Thoracic aorta endothelial cell (primary cell): ENCODE results near the gene PIAS4. TPM values are rescaled to one million over a fixed set of nuclear protein-coding genes. Genes with fewer than 3 reads are reported as not detected.

Experiments used
- small RNA-seq: library from RNA; depleted of rRNA; stranded (forward); fragments of <200 nt; gene quantifications from one replicate; pipeline ENCODE3, GENCODE V24; 2012
- total RNA-seq: library from RNA; depleted of rRNA; stranded (reverse); fragments of >200 nt; gene quantifications from 2 replicates; pipeline ENCODE4 v1.2.3, GENCODE V29; 2012

PIAS4 gene
- 31.3 and 35.8 TPM in 2 replicates for total RNA-seq

GRCh38 chr19:4007021-4007835 lies at the start of gene PIAS4:
PIAS4 (plus strand) TSS chr19:4007736; CDS start chr19:4007761, 25 bp downstream.

GRCh38 chr19:3970808-3971598 lies 36.5 kb upstream of the PIAS4 start, which contains the start of gene DAPK3:
DAPK3 (minus strand) TSS chr19:3971099; CDS start chr19:3969735, 1,364 bp downstream.

GRCh38 chr19:3984908-3985642 lies 22.5 kb upstream of the PIAS4 start, which contains the start of gene EEF2:
EEF2 (minus strand) TSS chr19:3985463; CDS start chr19:3985380, 83 bp downstream.

DNA sequence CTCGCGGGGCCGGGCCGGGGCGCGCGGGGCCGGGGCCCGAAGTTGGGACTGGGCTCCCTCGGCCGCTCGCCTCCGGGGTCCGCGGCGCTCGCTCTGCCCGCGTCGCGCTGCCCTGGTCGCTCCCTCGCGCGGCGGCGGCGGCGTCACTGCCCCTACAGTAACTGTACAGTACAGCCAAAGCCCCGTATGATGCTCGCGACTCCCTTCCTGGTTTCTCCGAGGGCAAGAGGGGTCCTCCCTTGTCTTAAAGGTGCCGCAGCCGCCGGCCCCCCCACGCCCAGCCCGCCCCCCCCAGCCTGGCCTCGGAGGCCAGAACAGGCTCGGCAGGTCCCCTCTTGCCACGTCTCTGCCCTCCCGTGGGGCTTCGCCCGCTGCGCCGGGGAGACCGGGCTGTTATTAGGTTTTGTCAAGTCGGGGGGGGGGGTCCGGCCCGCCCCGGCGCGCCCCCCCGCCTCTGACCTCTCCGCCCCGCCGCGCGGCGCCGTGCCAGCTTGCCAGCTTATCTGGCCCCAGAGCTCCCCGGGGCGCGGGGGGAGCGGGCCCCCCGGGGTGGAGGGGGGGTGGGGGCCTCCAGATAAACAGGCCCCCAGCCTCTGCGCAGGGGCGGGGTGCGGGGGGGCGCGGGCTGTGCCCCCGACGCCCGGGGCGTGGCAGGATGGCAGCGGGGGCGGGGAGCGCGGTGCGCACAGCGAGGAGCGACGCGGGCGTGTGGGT lies 59.3 kb downstream of the PIAS4 start, which contains the start of gene ZBTB7A:
Gene ZBTB7A, minus strand, starts transcription at position 218 of the 714 bp plus-strand sequence. CDS start 11,667 bp downstream, outside the sequence.

Small RNAs within 50 kb of the gene (small RNA-seq; reads per million reads assigned to genes)
- gene SNORD37, result 25.3 reads per million, percentile 96 among the genes with 10 or more reads in this experiment

Other genes with a start within 250 kb of the PIAS4 start
- gene APBA3, start 246.0 kb upstream of the PIAS4 start, total RNA-seq, result 17.7 and 18.6 TPM in 2 replicates
- gene MRPL54, start 245.1 kb upstream of the PIAS4 start, total RNA-seq, result 43.4 and 49.3 TPM in 2 replicates
- gene RAX2, start 235.5 kb upstream of the PIAS4 start, total RNA-seq, result not detected in 2 replicates
- 0.29 TPM in 1 of 2 replicates, not detected in the other for gene MATK, start 221.4 kb upstream of the PIAS4 start, total RNA-seq
- gene ZFR2, start 138.7 kb upstream of the PIAS4 start, total RNA-seq, result not detected in 2 replicates
- gene ATCAY, start 127.1 kb upstream of the PIAS4 start, total RNA-seq, result 0.13 TPM in 1 of 2 replicates, not detected in the other
- not detected in 2 replicates for gene NMRK2, start 74.7 kb upstream of the PIAS4 start, total RNA-seq
- gene DAPK3, start 36.6 kb upstream of the PIAS4 start, total RNA-seq, result 80.1 and 86.1 TPM in 2 replicates
- gene EEF2, start 22.3 kb upstream of the PIAS4 start, total RNA-seq, result 1,764 and 1,853 TPM in 2 replicates
- 19.9 and 28.3 TPM in 2 replicates for gene ZBTB7A, start 59.2 kb downstream of the PIAS4 start, total RNA-seq
- 143 and 156 TPM in 2 replicates for gene MAP2K2, start 116.4 kb downstream of the PIAS4 start, total RNA-seq
- gene CREB3L3, start 145.9 kb downstream of the PIAS4 start, total RNA-seq, result not detected in 2 replicates
- 11.3 and 12.4 TPM in 2 replicates for gene SIRT6, start 174.8 kb downstream of the PIAS4 start, total RNA-seq
- gene ANKRD24, start 175.0 kb downstream of the PIAS4 start, total RNA-seq, result 0.13 and 0.14 TPM in 2 replicates
- 0.14 and 0.27 TPM in 2 replicates for gene EBI3, start 221.8 kb downstream of the PIAS4 start, total RNA-seq
- gene YJU2, start 239.3 kb downstream of the PIAS4 start, total RNA-seq, result 18.1 and 19.0 TPM in 2 replicates